NB4 (cell line): ENCODE data around the gene BICDL2.

ENCODE experiments used
- MYC ChIP-seq: IDR thresholded peaks from 2 replicates; pipeline ENCODE4 v1.6.1; 2011; ENCODE audit warnings: low read depth, low read length
- POLR2A ChIP-seq: IDR thresholded peaks from 2 replicates; pipeline ENCODE4 v1.6.1; 2011; ENCODE audit warnings: mild to moderate bottlenecking; ENCODE audit not compliant: insufficient read length; ENCODE audit errors: extremely low read depth
- TF ChIP-seq, protein P1 (sequence below): IDR thresholded peaks from one replicate; pipeline ENCODE4 v1.5.1; 2012; ENCODE audit warnings: low read depth, low read length
- TF ChIP-seq, protein P2 (sequence below): IDR thresholded peaks from 2 replicates; pipeline ENCODE4 v1.6.1; 2011; ENCODE audit warnings: low read depth, low read length

DNA sequence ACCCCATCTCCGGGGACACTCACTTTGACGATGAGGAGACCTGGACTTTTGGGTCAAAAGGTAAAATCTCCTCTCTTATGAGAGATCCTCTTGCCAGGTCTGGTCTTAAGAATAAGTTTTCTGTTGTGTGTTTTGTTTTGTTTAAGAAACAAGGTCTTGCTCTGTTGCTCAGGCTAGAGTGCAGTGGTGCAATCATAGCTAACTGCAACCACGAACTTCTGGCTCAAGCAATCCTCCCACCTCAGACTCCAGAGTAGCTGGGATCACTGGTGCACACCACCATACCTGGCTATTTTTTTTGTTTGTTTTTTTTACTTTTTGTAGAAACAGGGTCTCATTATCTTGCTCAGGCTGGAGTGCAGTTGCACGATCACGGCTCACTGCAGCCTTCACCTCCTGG is 13.7 kb upstream of the BICDL2 start:
- TF ChIP-seq, protein P1, sequence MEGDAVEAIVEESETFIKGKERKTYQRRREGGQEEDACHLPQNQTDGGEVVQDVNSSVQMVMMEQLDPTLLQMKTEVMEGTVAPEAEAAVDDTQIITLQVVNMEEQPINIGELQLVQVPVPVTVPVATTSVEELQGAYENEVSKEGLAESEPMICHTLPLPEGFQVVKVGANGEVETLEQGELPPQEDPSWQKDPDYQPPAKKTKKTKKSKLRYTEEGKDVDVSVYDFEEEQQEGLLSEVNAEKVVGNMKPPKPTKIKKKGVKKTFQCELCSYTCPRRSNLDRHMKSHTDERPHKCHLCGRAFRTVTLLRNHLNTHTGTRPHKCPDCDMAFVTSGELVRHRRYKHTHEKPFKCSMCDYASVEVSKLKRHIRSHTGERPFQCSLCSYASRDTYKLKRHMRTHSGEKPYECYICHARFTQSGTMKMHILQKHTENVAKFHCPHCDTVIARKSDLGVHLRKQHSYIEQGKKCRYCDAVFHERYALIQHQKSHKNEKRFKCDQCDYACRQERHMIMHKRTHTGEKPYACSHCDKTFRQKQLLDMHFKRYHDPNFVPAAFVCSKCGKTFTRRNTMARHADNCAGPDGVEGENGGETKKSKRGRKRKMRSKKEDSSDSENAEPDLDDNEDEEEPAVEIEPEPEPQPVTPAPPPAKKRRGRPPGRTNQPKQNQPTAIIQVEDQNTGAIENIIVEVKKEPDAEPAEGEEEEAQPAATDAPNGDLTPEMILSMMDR, result no peak
- TF ChIP-seq, protein P2, sequence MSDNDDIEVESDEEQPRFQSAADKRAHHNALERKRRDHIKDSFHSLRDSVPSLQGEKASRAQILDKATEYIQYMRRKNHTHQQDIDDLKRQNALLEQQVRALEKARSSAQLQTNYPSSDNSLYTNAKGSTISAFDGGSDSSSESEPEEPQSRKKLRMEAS, result no peak
- no peak for TF ChIP-seq POLR2A
- no peak for TF ChIP-seq MYC
